HG03095 (cell line): ENCODE data around the gene NDC1.

Source experiments
- ATAC-seq: cut with Tn5 transposase; IDR thresholded peaks from one replicate; pipeline ENCODE4 v1.9.1; 2021; ENCODE audit warnings: moderate library complexity; ENCODE audit not compliant: unreplicated experiment

Gene NDC1

DNA sequence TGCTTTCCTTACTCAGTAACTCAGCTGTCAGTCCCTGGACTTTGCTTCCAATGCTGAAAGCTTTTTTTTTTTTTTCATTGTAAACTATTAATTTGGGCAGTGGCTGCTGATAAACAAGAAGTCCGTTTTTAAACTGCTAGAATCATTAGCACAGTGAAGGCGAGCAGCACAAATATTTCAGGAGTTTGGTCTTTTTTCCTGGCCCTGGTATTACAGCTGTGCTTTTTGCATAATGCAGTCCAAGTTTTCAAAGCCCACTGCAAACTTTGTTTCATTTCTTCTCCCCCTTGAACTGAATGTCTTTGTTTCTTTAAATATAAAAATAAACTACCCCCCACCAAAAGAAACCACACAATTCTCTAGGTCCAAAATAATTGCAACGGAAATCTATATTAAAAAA, 105.7 kb downstream of the NDC1 start:
- no peak for ATAC-seq

DNA sequence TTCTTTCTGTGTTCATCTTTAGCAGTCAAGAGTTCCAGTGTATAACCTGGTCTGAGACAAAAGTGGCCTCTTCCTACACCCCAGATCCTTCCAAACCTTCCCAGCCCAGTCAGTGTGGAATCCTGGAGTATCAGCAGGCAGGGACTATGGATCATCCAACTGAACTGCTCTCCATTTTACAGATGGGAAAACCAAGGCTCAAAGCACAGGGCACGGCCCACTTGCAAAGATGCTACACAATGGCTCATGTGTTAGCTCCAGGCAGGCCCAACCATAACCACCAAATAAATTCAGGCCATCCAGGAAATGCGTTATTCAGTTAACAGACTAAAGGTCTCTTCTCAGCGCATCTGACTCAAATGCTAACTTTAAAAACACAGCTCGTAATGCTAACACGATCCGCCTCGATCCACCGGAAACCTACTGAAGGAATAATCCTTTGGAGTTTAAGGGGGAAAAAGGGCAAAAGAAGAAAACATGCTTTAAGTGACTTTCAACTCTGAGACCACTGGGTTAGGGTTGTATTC, 106.3 kb downstream of the NDC1 start:
- ATAC-seq = no peak

DNA sequence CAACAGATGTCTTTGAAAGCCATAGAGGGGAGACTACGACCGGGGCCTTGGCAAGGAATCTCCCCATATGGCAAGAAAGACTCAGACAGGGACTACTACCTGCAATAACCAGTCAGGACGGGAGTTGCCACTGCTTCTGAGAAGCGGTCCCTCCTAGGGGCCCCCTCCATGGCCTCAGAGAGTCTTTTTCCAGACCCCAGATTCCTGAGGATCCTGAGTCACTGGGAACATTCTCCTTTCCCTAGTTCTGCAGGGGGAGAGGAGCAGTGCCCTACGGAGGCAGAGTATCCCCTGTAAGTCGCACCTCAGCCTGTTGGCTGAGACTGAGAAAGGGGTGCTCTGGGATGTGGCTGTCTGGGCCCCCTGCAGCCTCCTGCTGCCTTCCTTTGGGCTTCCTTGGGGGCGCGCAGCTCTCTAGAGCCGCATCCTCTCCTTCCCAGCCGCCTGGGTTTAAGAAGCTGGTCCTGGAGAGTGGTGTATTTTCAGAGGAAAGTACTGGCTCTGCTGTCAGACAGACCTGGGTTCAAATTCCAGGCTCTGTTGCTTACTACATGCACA, 107.0 kb downstream of the NDC1 start:
- ATAC-seq = no peak

DNA sequence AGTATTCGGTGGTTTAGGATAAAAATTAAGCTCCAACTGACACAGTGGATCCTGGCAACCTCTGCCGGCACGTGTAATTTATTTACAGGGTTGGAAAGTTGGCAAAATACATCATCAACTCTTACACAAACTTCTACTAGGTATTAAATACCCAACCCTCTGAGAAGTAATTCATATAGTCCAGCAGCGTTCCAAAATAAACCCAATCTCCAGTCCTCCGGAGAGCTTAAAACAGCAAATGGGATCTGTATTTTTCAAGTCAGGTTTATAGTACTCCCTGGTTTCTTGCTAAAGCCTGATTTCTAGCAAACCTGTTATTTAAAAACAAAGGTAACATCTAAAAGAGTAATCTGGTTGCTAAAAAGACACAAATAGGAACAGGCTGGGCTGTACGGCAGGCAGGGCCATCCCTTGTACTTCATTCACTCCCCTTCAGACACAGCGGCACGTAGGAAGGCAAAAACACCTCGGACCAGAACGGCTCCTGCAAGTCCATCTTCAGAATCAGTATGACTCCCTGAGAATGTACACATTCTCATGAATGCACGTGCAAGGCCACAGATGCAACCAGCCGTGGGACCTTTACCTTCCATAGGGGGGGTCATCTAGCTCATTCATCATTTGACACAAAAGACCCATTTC, 107.8 kb downstream of the NDC1 start:
- ATAC-seq = no peak

GRCh38 chr1:53729456-53730223, 108.5 kb downstream of the NDC1 start:
- ATAC-seq = no peak

GRCh38 chr1:53728702-53729455, 109.2 kb downstream of the NDC1 start:
- ATAC-seq = no peak

- ATAC-seq = no peak
These were observed 109.9 kb downstream of the NDC1 start for GRCh38 chr1:53728196-53728595.

DNA sequence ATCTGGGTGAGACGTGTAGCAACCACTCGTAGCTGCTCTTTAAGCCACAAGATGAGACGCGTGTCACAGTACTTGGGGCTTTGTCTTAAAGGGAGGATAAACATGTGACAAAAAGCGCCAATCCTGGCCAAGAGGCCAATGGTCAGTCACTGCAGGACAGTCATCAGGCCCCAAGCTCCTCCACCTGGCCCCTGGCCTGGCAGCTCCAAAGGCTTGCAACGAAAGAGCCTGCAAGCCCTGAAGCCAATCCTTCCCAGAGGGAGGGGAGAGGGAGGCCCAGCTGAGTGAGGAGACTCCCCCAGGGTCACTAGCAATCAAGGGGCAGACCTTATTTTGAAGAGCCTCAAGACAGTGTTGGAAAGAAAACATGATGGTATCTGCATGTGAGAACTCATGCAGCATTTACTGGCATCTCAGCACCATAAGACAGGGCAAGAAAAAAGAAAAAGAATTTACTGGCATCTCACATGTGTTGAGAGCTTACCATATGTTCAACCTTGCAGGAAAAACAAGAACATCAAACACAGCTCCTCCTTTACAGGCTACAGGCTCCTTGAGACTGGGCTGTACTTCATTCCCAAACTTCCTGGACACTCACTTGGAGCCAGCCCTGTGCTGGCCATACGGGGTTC, 110.5 kb downstream of the NDC1 start:
- no peak for ATAC-seq

- ATAC-seq = no peak
These were observed 112.0 kb downstream of the NDC1 start for GRCh38 chr1:53726009-53726600.

GRCh38 chr1:53725238-53725689, 112.8 kb downstream of the NDC1 start:
- ATAC-seq = no peak

DNA sequence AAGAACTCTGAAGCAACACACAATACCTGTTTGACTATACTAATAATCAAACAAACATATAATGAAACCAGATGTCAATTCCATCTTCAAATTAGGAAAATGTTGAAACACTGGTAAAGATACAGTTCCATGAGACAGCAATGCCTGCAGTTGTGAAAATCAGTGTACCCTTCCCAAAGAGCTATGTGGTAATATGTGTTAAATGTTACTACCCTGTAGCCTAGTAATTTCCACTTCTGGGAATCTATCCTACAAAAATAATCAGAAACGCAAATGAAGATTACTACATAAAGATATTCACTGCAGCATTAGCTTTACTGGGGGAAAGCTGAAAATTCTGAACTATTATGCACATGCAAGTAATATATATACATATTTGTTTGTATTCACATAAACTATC, 116.1 kb downstream of the NDC1 start:
- ATAC-seq = no peak

DNA sequence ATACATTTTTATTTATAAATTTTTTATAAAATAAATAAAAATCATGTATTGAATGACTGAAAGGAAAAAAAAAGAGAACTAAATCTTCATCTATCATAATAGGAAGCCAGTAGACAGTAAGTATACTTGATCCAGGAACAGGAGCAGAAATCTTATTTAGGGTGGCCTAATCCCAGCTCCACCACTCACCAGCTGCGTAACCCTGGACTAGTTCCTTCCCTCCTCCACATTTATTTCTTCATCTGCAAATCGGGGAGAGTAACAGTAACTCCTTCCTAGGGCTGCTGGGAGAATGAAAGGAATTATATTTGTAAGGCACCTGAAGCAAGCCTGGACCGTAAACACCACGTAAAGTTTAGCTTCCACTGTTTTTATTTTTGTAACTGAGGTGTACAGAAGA, 117.0 kb downstream of the NDC1 start:
- no peak for ATAC-seq

GRCh38 chr1:53719469-53719868, 118.6 kb downstream of the NDC1 start:
- no peak for ATAC-seq

GRCh38 chr1:53718443-53718842, 119.7 kb downstream of the NDC1 start:
- ATAC-seq = no peak

- ATAC-seq = no peak
These were observed 120.9 kb downstream of the NDC1 start for GRCh38 chr1:53717025-53717804.

GRCh38 chr1:53716150-53716549, 121.9 kb downstream of the NDC1 start:
- no peak for ATAC-seq

- no peak for ATAC-seq
These were observed 122.6 kb downstream of the NDC1 start for GRCh38 chr1:53715478-53715877.
